H9 (cell line): Measurements from ENCODE around the gene MSANTD2. TPM values are rescaled to one million over a fixed set of nuclear protein-coding genes. Genes with fewer than 3 reads are reported as not detected.

ENCODE experiments used
- DNase-seq: peaks from one replicate; pipeline ENCODE4 v3.0.0-alpha.2; 2017
- H2AFZ ChIP-seq: one replicate; pipeline ENCODE4 v1.6.1; 2013; ENCODE audit warnings: mild to moderate bottlenecking, low read length, control low read depth, moderate library complexity
- H2AK5ac ChIP-seq: 2 replicates; pipeline ENCODE4 v1.6.1; 2013; ENCODE audit warnings: low read length, control low read depth, mixed read lengths; ENCODE audit not compliant: insufficient read length
- H2BK120ac ChIP-seq: one replicate; pipeline ENCODE4 v1.6.1; 2013; ENCODE audit warnings: low read depth, mild to moderate bottlenecking, low read length, control low read depth, inconsistent platforms; ENCODE audit not compliant: poor library complexity, severe bottlenecking
- H2BK12ac ChIP-seq: 2 replicates; pipeline ENCODE4 v1.6.1; 2013; ENCODE audit warnings: low read length, control low read depth, mixed read lengths, low read depth; ENCODE audit not compliant: insufficient read length
- H2BK15ac ChIP-seq: 2 replicates; pipeline ENCODE4 v1.6.1; 2013; ENCODE audit warnings: low read depth, low read length, control low read depth
- H2BK20ac ChIP-seq: one replicate; pipeline ENCODE4 v1.6.1; 2013; ENCODE audit warnings: low read depth, mild to moderate bottlenecking, low read length, control low read depth, inconsistent platforms; ENCODE audit not compliant: poor library complexity, severe bottlenecking
- H2BK5ac ChIP-seq: 2 replicates; pipeline ENCODE4 v1.6.1; 2013; ENCODE audit warnings: low read length, control low read depth, mixed read lengths; ENCODE audit not compliant: insufficient read length
- H3K14ac ChIP-seq: 2 replicates; pipeline ENCODE4 v1.6.1; 2013; ENCODE audit warnings: low read length, control low read depth; ENCODE audit not compliant: insufficient read depth
- H3K18ac ChIP-seq: 2 replicates; pipeline ENCODE4 v1.6.1; 2013; ENCODE audit warnings: low read depth, mild to moderate bottlenecking, mixed read lengths, low read length, control low read depth; ENCODE audit not compliant: insufficient read length
- H3K23ac ChIP-seq: 2 replicates; pipeline ENCODE4 v1.6.1; 2013; ENCODE audit warnings: low read length, control low read depth, mixed read lengths, low read depth; ENCODE audit not compliant: insufficient read length
- H3K23me2 ChIP-seq: 2 replicates; pipeline ENCODE4 v1.6.1; 2013; ENCODE audit warnings: low read depth, mild to moderate bottlenecking, mixed read lengths, low read length, control low read depth; ENCODE audit not compliant: insufficient read length, poor library complexity, severe bottlenecking
- H3K27ac ChIP-seq: 2 replicates; pipeline ENCODE4 v1.5.1; 2013; ENCODE audit warnings: low read length, control low read depth, mixed read lengths, low read depth; ENCODE audit not compliant: insufficient read length
- H3K27me3 ChIP-seq: 2 replicates; pipeline ENCODE4 v1.6.1; 2013; ENCODE audit warnings: low read length, control low read depth, inconsistent platforms; ENCODE audit not compliant: insufficient read depth
- H3K4ac ChIP-seq: 2 replicates; pipeline ENCODE4 v1.6.1; 2013; ENCODE audit warnings: low read depth, mild to moderate bottlenecking, control low read depth, inconsistent platforms, low read length, moderate library complexity
- H3K4me1 ChIP-seq: 2 replicates; pipeline ENCODE4 v1.6.1; 2013; ENCODE audit warnings: low read length, control low read depth, inconsistent platforms; ENCODE audit not compliant: insufficient read depth
- H3K4me2 ChIP-seq: 2 replicates; pipeline ENCODE4 v1.6.1; 2013; ENCODE audit warnings: low read length, control low read depth, mixed read lengths; ENCODE audit not compliant: insufficient read length, insufficient read depth
- H3K56ac ChIP-seq: 2 replicates; pipeline ENCODE4 v1.6.1; 2013; ENCODE audit warnings: low read depth, mild to moderate bottlenecking, mixed read lengths, low read length, control low read depth; ENCODE audit not compliant: insufficient read length
- H3K79me1 ChIP-seq: 2 replicates; pipeline ENCODE4 v1.6.1; 2013; ENCODE audit warnings: low read depth, mild to moderate bottlenecking, moderate library complexity, low read length, control low read depth, inconsistent platforms; ENCODE audit not compliant: insufficient read depth, poor library complexity, severe bottlenecking
- H3K79me2 ChIP-seq: 2 replicates; pipeline ENCODE4 v1.6.1; 2013; ENCODE audit warnings: low read length, control low read depth, inconsistent platforms; ENCODE audit not compliant: insufficient read depth
- H3K9ac ChIP-seq: 2 replicates; pipeline ENCODE4 v1.6.1; 2013; ENCODE audit warnings: low read length, control low read depth, mixed read lengths; ENCODE audit not compliant: insufficient read length; ENCODE audit errors: extremely low read depth
- H3K9me3 ChIP-seq: one replicate; pipeline ENCODE4 v1.6.1; 2013; ENCODE audit warnings: low read depth, low read length, inconsistent platforms; ENCODE audit not compliant: control insufficient read depth
- H3T11ph ChIP-seq: one replicate; pipeline ENCODE4 v1.6.1; 2013; ENCODE audit warnings: mild to moderate bottlenecking, low read length, control low read depth, inconsistent platforms
- H4K20me1 ChIP-seq: one replicate; pipeline ENCODE4 v1.6.1; 2013; ENCODE audit not compliant: control insufficient read depth, insufficient read length, insufficient read depth
- H4K5ac ChIP-seq: 2 replicates; pipeline ENCODE4 v1.6.1; 2013; ENCODE audit warnings: low read depth, mild to moderate bottlenecking, mixed read lengths, low read length, control low read depth; ENCODE audit not compliant: insufficient read length
- H4K8ac ChIP-seq: replicated peaks from 2 replicates; pipeline ENCODE4 v1.6.1; 2013; ENCODE audit warnings: low read length, control low read depth, mixed read lengths, low read depth; ENCODE audit not compliant: insufficient read length
- H4K91ac ChIP-seq: 2 replicates; pipeline ENCODE4 v1.6.1; 2013; ENCODE audit warnings: low read depth, mild to moderate bottlenecking, moderate library complexity, mixed read lengths, low read length, control low read depth; ENCODE audit not compliant: insufficient read length
- H3K27ac Mint-ChIP-seq, 3 experiments: 2 replicates in 2 of 3; 3 replicates in 1 of 3; pipeline ENCODE4 v1.8.0; 2020 to 2021; ENCODE audit warnings: mixed read lengths in 3 of 3, mild to moderate bottlenecking in 1 of 3, moderate library complexity in 1 of 3
- H3K27me3 Mint-ChIP-seq: 2 replicates; pipeline ENCODE4 v1.8.0; 2021; ENCODE audit warnings: low read depth, mild to moderate bottlenecking, moderate library complexity, mixed read lengths
- H3K36me3 Mint-ChIP-seq, 3 experiments: 2 replicates in 2 of 3; 3 replicates in 1 of 3; pipeline ENCODE4 v1.8.0; 2020 to 2021; ENCODE audit warnings: low read depth in 3 of 3, mixed read lengths in 3 of 3; ENCODE audit not compliant: insufficient read depth in 1 of 3
- H3K4me1 Mint-ChIP-seq, 2 experiments: 2 replicates each; pipeline ENCODE4 v1.8.0; 2020; ENCODE audit warnings: mixed read lengths in 2 of 2
- H3K4me3 Mint-ChIP-seq, 2 experiments: 2 replicates in 1 of 2; 3 replicates in 1 of 2; pipeline ENCODE4 v1.8.0; 2020 to 2021; ENCODE audit warnings: mild to moderate bottlenecking in 2 of 2, mixed read lengths in 2 of 2, moderate library complexity in 1 of 2
- H3K9me3 Mint-ChIP-seq, 2 experiments: 2 replicates in 1 of 2; 3 replicates in 1 of 2; pipeline ENCODE4 v1.8.0; 2020; ENCODE audit warnings: mild to moderate bottlenecking in 2 of 2, mixed read lengths in 2 of 2, moderate library complexity in 1 of 2
- CTCF ChIP-seq: fragments of 200-600 bp; sonication (generic); conservative IDR thresholded peaks from 3 replicates; pipeline ENCODE4 v1.8.0; 2021; ENCODE audit warnings: antibody characterized with exemption, mild to moderate bottlenecking
- WGBS: extraction: QIAGEN DNeasy Blood & Tissue Kit; methylation state at CpG from one replicate; pipeline ENCODE4 v1.1.7; 2013; ENCODE audit warnings: missing lambda C conversion rate, low lambda C conversion rate, mixed read lengths; ENCODE audit not compliant: insufficient read length; ENCODE audit errors: extremely low coverage; 5-methylcytosine and 5-hydroxymethylcytosine counted together
- total RNA-seq: library from RNA; stranded (reverse); gene quantifications from 2 replicates; pipeline ENCODE4 v1.2.1, GENCODE V29; 2021

MSANTD2 gene
- total RNA-seq, 1 experiment from 2014 or later = 18.1 TPM

- Histone ChIP-seq H3K56ac (no peak overlapping the region), H3K4ac (no peak overlapping the region), H3K23me2 (peaks cover 9% of the 10 kb centered on the region), H2BK12ac (no peak overlapping the region), H3K18ac (no peak overlapping the region), H4K8ac (no peak overlapping the region), H3K23ac (no peak overlapping the region), H3K79me1 (no peaks in the 10 kb centered on the region), H3K4me1 (peaks cover 3% of the 10 kb centered on the region; the same call in 1 of the 2 replicates), H3K27ac (no peak overlapping the region), H2BK5ac (no peak overlapping the region), H4K20me1 (no peaks in the 10 kb centered on the region), H3K9ac (no peak overlapping the region), H2BK20ac (no peak overlapping the region), H2AFZ (no peak overlapping the region), H3K4me2 (peak overlapping the region; percentile 41), H2AK5ac (no peak overlapping the region), H3T11ph (no peak overlapping the region), H4K91ac (no peak overlapping the region), H3K27me3 (peaks cover 88% of the 10 kb centered on the region), H3K14ac (no peak overlapping the region), H4K5ac (no peak overlapping the region), H2BK15ac (no peak overlapping the region), H3K9me3 (no peaks in the 10 kb centered on the region), H3K79me2 (no peaks in the 10 kb centered on the region), H2BK120ac (no peak overlapping the region)
- DNase-seq = peak; percentile 34
- peaks cover 3 to 6% of the 10 kb centered on the region in 2 experiments; a peak in 2 of 5 replicates for H3K9me3 Mint-ChIP-seq
- no peak overlapping the region for H3K27ac Mint-ChIP-seq
- no peak for TF ChIP-seq CTCF
- peak overlapping the region in 1 of 2 experiments; percentile 67; a peak in 1 of 5 replicates for H3K4me3 Mint-ChIP-seq
- no CpG with 5 or more reads among the region's 11 CpGs for WGBS
- H3K4me1 Mint-ChIP-seq = peaks cover 13 to 42% of the 10 kb centered on the region in 2 experiments
- H3K36me3 Mint-ChIP-seq = no peaks in the 10 kb centered on the region; a peak in 2 of 7 replicates
- H3K27me3 Mint-ChIP-seq = peaks cover 64% of the 10 kb centered on the region
Observed at GRCh38 chr11:124751391-124751740, 48.8 kb downstream of the MSANTD2 start.
